DOHH2 (cell line): ENCODE data around the gene GSTA3.
"Not testable (repeated sequence)": the region's sequence is repeated elsewhere in the genome, so short reads cannot be mapped to it uniquely, and the experiment has no call there.

Experiments used
- H3F3A ChIP-seq: fragments of 200-600 bp; sonication (generic), shearing (Covaris generic); 2 replicates; pipeline ENCODE4 v1.6.0; 2016; ENCODE audit warnings: antibody characterized with exemption, mild to moderate bottlenecking; ENCODE audit not compliant: control insufficient read depth, insufficient read depth
- H3K27ac ChIP-seq: fragments of 200-600 bp; sonication (generic); 2 replicates; pipeline ENCODE4 v1.5.1; 2014; ENCODE audit warnings: low read depth, mild to moderate bottlenecking, low read length, moderate library complexity
- H3K27me3 ChIP-seq: fragments of 200-600 bp; sonication (generic); 2 replicates; pipeline ENCODE4 v1.6.1; 2014; ENCODE audit warnings: mild to moderate bottlenecking, low read length, mixed read lengths; ENCODE audit not compliant: control insufficient read depth
- H3K36me3 ChIP-seq: fragments of 200-600 bp; sonication (generic); 2 replicates; pipeline ENCODE4 v1.6.1; 2014; ENCODE audit warnings: mild to moderate bottlenecking, low read length, moderate library complexity, mixed read lengths; ENCODE audit not compliant: control insufficient read depth
- H3K4me1 ChIP-seq: fragments of 200-600 bp; sonication (generic); 2 replicates; pipeline ENCODE4 v1.6.1; 2014; ENCODE audit warnings: mild to moderate bottlenecking, low read length, mixed read lengths; ENCODE audit not compliant: control insufficient read depth
- H3K4me2 ChIP-seq: fragments of 200-600 bp; sonication (generic); 2 replicates; pipeline ENCODE4 v1.6.0; 2014; ENCODE audit warnings: mild to moderate bottlenecking, low read length, moderate library complexity
- H3K4me3 ChIP-seq: fragments of 200-600 bp; sonication (generic); 2 replicates; pipeline ENCODE4 v1.5.1; 2014; ENCODE audit warnings: mild to moderate bottlenecking, low read length, mixed read lengths
- H3K79me2 ChIP-seq: fragments of 200-600 bp; sonication (generic); 2 replicates; pipeline ENCODE4 v1.6.1; 2014; ENCODE audit warnings: mild to moderate bottlenecking, low read length, mixed read lengths; ENCODE audit not compliant: control insufficient read depth
- H3K9me2 ChIP-seq: fragments of 200-600 bp; sonication (generic); replicated peaks from 2 replicates; pipeline ENCODE4 v1.6.1; 2014; ENCODE audit warnings: mild to moderate bottlenecking, low read length, mixed read lengths; ENCODE audit not compliant: control insufficient read depth
- H3K9me3 ChIP-seq: fragments of 200-600 bp; sonication (generic); 2 replicates; pipeline ENCODE4 v1.6.1; 2014; ENCODE audit warnings: antibody characterized with exemption, low read length, mixed read lengths; ENCODE audit not compliant: control insufficient read depth, insufficient read depth
- H4K20me1 ChIP-seq: fragments of 200-600 bp; sonication (generic); 2 replicates; pipeline ENCODE4 v1.6.0; 2014; ENCODE audit warnings: low read depth, mild to moderate bottlenecking, antibody characterized with exemption, low read length, moderate library complexity; ENCODE audit not compliant: control insufficient read depth, insufficient read depth
- CTCF ChIP-seq: fragments of 200-600 bp; sonication (generic); IDR thresholded peaks from one replicate; pipeline ENCODE4 v1.5.1; 2014; ENCODE audit warnings: antibody characterized with exemption, mild to moderate bottlenecking, low read depth, low read length; ENCODE audit not compliant: poor library complexity, severe bottlenecking
- EZH2phosphoT487 ChIP-seq: fragments of 200-600 bp; sonication (generic); IDR thresholded peaks from 2 replicates; pipeline ENCODE4 v1.6.1; 2017; ENCODE audit warnings: borderline replicate concordance, mild to moderate bottlenecking, antibody characterized with exemption, low read length, moderate library complexity, mixed read lengths

The GSTA3 gene

GRCh38 chr6:52918027-52918686 lies 8.7 kb upstream of the GSTA3 start:
- not testable (repeated sequence) for H3F3A ChIP-seq, H3K4me3 ChIP-seq, H3K27me3 ChIP-seq, H3K79me2 ChIP-seq, H3K4me2 ChIP-seq, H3K27ac ChIP-seq, H3K4me1 ChIP-seq, H3K36me3 ChIP-seq, H3K9me3 ChIP-seq, H3K9me2 ChIP-seq, H4K20me1 ChIP-seq

GRCh38 chr6:52914516-52914915 lies 5.0 kb upstream of the GSTA3 start:
- TF ChIP-seq CTCF = no peak
- Histone ChIP-seq H3K4me2 (no peak overlapping the region), H4K20me1 (no peaks in the 10 kb centered on the region), H3K9me3 (no peaks in the 10 kb centered on the region), H3K79me2 (no peaks in the 10 kb centered on the region), H3K4me3 (no peak overlapping the region), H3K4me1 (no peaks in the 10 kb centered on the region), H3K9me2 (no peaks in the 10 kb centered on the region), H3K27ac (no peak overlapping the region), H3F3A (no peaks in the 10 kb centered on the region), H3K27me3 (no peaks in the 10 kb centered on the region), H3K36me3 (no peaks in the 10 kb centered on the region)

GRCh38 chr6:52910091-52910490 lies 593 bp upstream of the GSTA3 start:
- H3K4me2 ChIP-seq = no peak overlapping the region
- no peak overlapping the region for H3K27ac ChIP-seq
- no peaks in the 10 kb centered on the region for H3F3A ChIP-seq
- no peaks in the 10 kb centered on the region for H3K27me3 ChIP-seq
- H3K36me3 ChIP-seq = no peaks in the 10 kb centered on the region
- H4K20me1 ChIP-seq = no peaks in the 10 kb centered on the region
- H3K4me1 ChIP-seq = no peaks in the 10 kb centered on the region
- no peaks in the 10 kb centered on the region for H3K9me2 ChIP-seq
- H3K9me3 ChIP-seq = no peaks in the 10 kb centered on the region
- TF ChIP-seq CTCF = no peak
- TF ChIP-seq EZH2phosphoT487 = no peak
- no peak overlapping the region for H3K4me3 ChIP-seq
- no peaks in the 10 kb centered on the region for H3K79me2 ChIP-seq

- no peak overlapping the region for H3K4me3 ChIP-seq
- H4K20me1 ChIP-seq = no peaks in the 10 kb centered on the region
- H3K27ac ChIP-seq = no peak overlapping the region
- no peaks in the 10 kb centered on the region for H3K79me2 ChIP-seq
- no peaks in the 10 kb centered on the region for H3K9me2 ChIP-seq
- H3K27me3 ChIP-seq = no peaks in the 10 kb centered on the region
- H3K4me1 ChIP-seq = no peaks in the 10 kb centered on the region
- H3K4me2 ChIP-seq = no peak overlapping the region
- TF ChIP-seq EZH2phosphoT487 = no peak
- no peak for TF ChIP-seq CTCF
- H3K9me3 ChIP-seq = no peaks in the 10 kb centered on the region
- no peaks in the 10 kb centered on the region for H3F3A ChIP-seq
- no peaks in the 10 kb centered on the region for H3K36me3 ChIP-seq
These were observed 367 bp downstream of the GSTA3 start for GRCh38 chr6:52909131-52909530.
